ENCODE measurements around the gene MAP2K5. TPM values are rescaled to one million over a fixed set of nuclear protein-coding genes. Genes with fewer than 3 reads are reported as not detected.

MAP2K5 gene
- total RNA-seq, 4 donors from 2014 or later: 10.2 to 13.8 (median 11.9) TPM

GRCh38 chr15:67820992-67821783, 278.7 kb downstream of the MAP2K5 start:
- Histone ChIP-seq H3K4me3 (no peak overlapping the region), H3K27me3 (peaks cover 10 to 96% of the 10 kb centered on the region in 2 donors), H3K4me1 (peaks cover 0 to 67% (median 10%) of the 10 kb centered on the region in 4 donors), H3K36me3 (no peaks in the 10 kb centered on the region), H3K27ac (no peak overlapping the region), H3K9me3 (peaks cover 0 to 10% (median 0%) of the 10 kb centered on the region in 4 donors)
- WGBS, 2 donors: 3 to 4% methylated on average over 36 to 39 of the region's 39 CpGs
- peak in 1 of 2 donors; percentile 39 for DNase-seq (ENCODE audit: low spot score in 2 of 2)
- TF ChIP-seq CTCF (IDR thresholded peaks at IDR 0.05) (no peak), EP300 (IDR thresholded peaks at IDR 0.05) (no peak), POLR2A (IDR thresholded peaks at IDR 0.05) (no peak)

GRCh38 chr15:67821784-67822440, 279.4 kb downstream of the MAP2K5 start:
- Histone ChIP-seq H3K27me3 (peaks cover 10 to 96% of the 10 kb centered on the region in 2 donors), H3K36me3 (no peaks in the 10 kb centered on the region), H3K27ac (no peak overlapping the region), H3K4me1 (peaks cover 0 to 74% (median 11%) of the 10 kb centered on the region in 4 donors), H3K4me3 (no peak overlapping the region), H3K9me3 (peaks cover 0 to 4% (median 0%) of the 10 kb centered on the region in 4 donors)
- WGBS, 2 donors: 1 to 2% methylated on average over 42 to 43 of the region's 43 CpGs
- DNase-seq (ENCODE audit: low spot score in 2 of 2): no peak
- TF ChIP-seq POLR2A (IDR thresholded peaks at IDR 0.05) (no peak), CTCF (IDR thresholded peaks at IDR 0.05) (no peak), EP300 (IDR thresholded peaks at IDR 0.05) (no peak)

GRCh38 chr15:67822537-67823313, 280.2 kb downstream of the MAP2K5 start:
- H3K27me3 ChIP-seq: peaks cover 10 to 96% of the 10 kb centered on the region in 2 donors
- H3K27ac ChIP-seq: no peak overlapping the region
- no peak for TF ChIP-seq EP300 (IDR thresholded peaks at IDR 0.05)
- H3K9me3 ChIP-seq: no peaks in the 10 kb centered on the region
- DNase-seq (ENCODE audit: low spot score in 2 of 2): no peak
- peak overlapping the region in 1 of 4 donors; percentile 17 for H3K4me3 ChIP-seq
- H3K36me3 ChIP-seq: no peaks in the 10 kb centered on the region
- H3K4me1 ChIP-seq: peaks cover 0 to 83% (median 15%) of the 10 kb centered on the region in 4 donors
- 3 to 10% methylated on average over 23 to 37 of the region's 46 CpGs for WGBS, 2 donors

GRCh38 chr15:67823314-67824196, 281.1 kb downstream of the MAP2K5 start:
- H3K4me3 ChIP-seq: peak overlapping the region in 1 of 4 donors; percentile 17
- WGBS, 2 donors: 3 to 6% methylated on average over 34 to 67 of the region's 94 CpGs
- H3K9me3 ChIP-seq: no peaks in the 10 kb centered on the region
- no peak for DNase-seq (ENCODE audit: low spot score in 2 of 2)
- TF ChIP-seq POLR2A (IDR thresholded peaks at IDR 0.05) (no peak), EP300 (IDR thresholded peaks at IDR 0.05) (no peak), CTCF (IDR thresholded peaks at IDR 0.05) (no peak)
- no peaks in the 10 kb centered on the region for H3K36me3 ChIP-seq
- peaks cover 0 to 91% (median 22%) of the 10 kb centered on the region in 4 donors for H3K4me1 ChIP-seq
- peaks cover 10 to 96% of the 10 kb centered on the region in 2 donors for H3K27me3 ChIP-seq
- H3K27ac ChIP-seq: no peak overlapping the region

Data from tibial nerve (tissue), 4 donors.